ENCODE data around the gene GAS2. TPM values are rescaled to one million over a fixed set of nuclear protein-coding genes. Genes with fewer than 3 reads are reported as not detected.

The GAS2 gene
- polyA plus RNA-seq, 6 donors from 2014 or later = 3.2 to 5.3 (median 3.5) TPM; not detected in 1

DNA sequence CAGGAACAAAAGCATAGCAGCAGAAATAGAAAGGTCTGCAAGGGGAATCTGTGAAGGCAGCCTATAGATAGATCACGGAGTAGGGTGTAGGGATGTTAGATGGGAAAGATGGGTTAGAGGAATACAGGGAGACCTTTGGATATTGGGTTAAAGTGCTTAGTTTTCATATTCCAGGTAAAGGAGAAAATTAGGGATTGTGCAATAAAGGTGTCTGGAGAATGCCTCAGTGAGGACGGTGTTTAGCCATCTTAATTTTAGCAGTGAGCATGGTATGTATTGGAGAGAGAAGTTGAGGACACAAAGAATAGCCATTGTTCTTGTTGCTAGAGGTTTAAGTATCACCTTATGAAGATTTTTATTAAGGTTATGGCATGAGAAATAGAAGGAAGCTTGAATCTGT, 17.7 kb downstream of the GAS2 start:
- no peak overlapping the region for H3K4me3 Mint-ChIP-seq
- no peak for ATAC-seq (ENCODE audit: low read depth in 2 of 2)

DNA sequence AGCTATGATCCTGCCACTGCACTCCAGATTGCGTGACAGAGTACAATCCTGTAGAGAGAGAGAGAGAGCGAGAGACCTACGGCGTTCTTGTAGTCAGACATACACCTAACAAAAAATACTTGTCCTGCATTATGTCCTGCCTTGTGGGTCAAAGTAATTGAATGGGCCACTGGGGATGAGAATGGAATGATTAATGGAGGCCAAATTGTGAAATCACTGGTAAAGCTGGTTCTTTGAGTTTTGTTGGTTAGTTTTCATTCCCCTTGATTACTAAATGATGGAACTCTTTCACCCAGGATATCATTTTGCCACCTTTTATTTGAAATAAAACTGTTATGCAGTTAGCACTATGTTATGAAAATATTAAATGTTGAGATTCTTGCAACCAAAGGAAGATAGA, 18.7 kb downstream of the GAS2 start:
- DNase-seq (no peak), ATAC-seq (ENCODE audit: low read depth in 2 of 2) (no peak)
- Mint-ChIP-seq H3K4me1 (no peaks in the 10 kb centered on the region), H3K27ac (no peak overlapping the region), H3K4me3 (no peak overlapping the region), H3K27me3 (peaks cover 0 to 11% (median 0%) of the 10 kb centered on the region in 3 donors), H3K9me3 (peaks cover 0 to 4% (median 0%) of the 10 kb centered on the region in 7 donors), H3K36me3 (no peaks in the 10 kb centered on the region)

More for the DNA sequence above, 17.7 kb downstream of the GAS2 start:
- Mint-ChIP-seq H3K36me3 (no peaks in the 10 kb centered on the region), H3K27me3 (peaks cover 0 to 11% (median under 1%) of the 10 kb centered on the region in 3 donors), H3K9me3 (peaks cover 0 to 4% (median 0%) of the 10 kb centered on the region in 7 donors), H3K27ac (no peak overlapping the region), H3K4me1 (no peaks in the 10 kb centered on the region)
- no peak for DNase-seq

DNA sequence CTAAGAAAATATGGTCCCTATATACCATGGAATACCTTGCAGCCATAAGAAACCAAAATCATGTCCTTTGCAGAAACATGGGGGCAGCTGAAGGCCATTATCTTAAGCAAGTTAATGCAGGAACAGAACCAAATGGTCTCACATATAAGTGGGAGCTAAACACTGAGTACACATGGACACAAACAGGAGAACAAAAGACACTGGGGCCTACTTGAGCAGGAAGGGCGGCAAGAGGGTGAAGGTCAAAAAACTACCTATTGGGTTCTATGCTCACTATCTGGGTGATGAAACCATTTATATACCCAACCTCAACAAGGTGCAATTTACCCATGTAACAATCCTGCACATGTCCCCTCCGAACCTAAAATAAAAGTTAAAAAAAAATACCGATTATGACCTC, 22.5 kb downstream of the GAS2 start:
- no peaks in the 10 kb centered on the region for H3K36me3 Mint-ChIP-seq
- H3K27me3 Mint-ChIP-seq = peaks cover 0 to 11% (median 0%) of the 10 kb centered on the region in 3 donors
- H3K27ac Mint-ChIP-seq = no peak overlapping the region
- DNase-seq = no peak
- H3K4me3 Mint-ChIP-seq = no peak overlapping the region
- ATAC-seq (ENCODE audit: low read depth in 2 of 2) = no peak
- H3K9me3 Mint-ChIP-seq = peaks cover 0 to 4% (median 0%) of the 10 kb centered on the region in 7 donors
- no peaks in the 10 kb centered on the region for H3K4me1 Mint-ChIP-seq

DNA sequence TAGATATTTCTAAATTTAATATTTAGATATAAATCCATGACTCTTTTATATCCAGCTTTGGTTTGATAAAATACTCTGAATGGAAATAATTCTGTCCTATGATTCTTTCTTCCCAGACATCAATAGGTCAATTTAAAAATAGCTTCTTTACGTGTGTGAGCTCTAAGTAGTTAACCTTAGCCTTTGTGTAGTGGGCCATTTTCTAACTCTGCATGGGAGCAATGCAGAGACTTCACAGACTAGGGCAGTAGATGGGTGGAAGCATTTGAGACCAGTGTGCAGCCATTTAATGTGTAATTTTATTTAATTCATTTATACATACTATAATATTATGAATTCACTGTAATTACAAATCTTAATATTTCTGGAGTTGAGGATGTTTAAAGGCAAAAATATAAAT, 23.8 kb downstream of the GAS2 start:
- Mint-ChIP-seq H3K27me3 (peaks cover 0 to under 1% (median 0%) of the 10 kb centered on the region in 3 donors), H3K4me3 (no peak overlapping the region), H3K4me1 (no peaks in the 10 kb centered on the region), H3K9me3 (no peaks in the 10 kb centered on the region), H3K27ac (no peak overlapping the region), H3K36me3 (no peaks in the 10 kb centered on the region)
- ATAC-seq (ENCODE audit: low read depth in 2 of 2) (no peak), DNase-seq (no peak)

DNA sequence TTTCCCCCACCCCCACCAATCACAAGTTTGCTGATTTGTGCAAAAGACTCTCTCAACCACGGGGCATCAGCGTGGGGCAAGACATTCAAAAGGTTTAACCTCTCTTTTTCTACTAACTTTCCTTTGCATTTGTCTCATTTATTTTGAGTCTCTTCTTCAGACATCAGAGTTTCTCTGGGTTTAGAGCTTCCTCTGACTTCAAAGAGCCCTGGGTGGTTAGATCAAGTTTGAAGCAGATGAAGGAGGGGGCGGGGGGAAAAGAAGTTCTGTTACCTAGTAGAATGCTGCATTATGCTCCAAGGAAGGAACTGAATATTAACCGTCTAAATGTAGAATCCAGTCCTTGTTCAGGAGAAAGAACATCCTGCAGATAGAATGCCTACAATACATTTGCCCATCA, 24.5 kb downstream of the GAS2 start:
- Mint-ChIP-seq H3K4me3 (no peak overlapping the region), H3K27ac (no peak overlapping the region), H3K9me3 (no peaks in the 10 kb centered on the region), H3K36me3 (no peaks in the 10 kb centered on the region), H3K27me3 (no peaks in the 10 kb centered on the region), H3K4me1 (no peaks in the 10 kb centered on the region)
- no peak for DNase-seq
- ATAC-seq (ENCODE audit: low read depth in 2 of 2) = no peak

DNA sequence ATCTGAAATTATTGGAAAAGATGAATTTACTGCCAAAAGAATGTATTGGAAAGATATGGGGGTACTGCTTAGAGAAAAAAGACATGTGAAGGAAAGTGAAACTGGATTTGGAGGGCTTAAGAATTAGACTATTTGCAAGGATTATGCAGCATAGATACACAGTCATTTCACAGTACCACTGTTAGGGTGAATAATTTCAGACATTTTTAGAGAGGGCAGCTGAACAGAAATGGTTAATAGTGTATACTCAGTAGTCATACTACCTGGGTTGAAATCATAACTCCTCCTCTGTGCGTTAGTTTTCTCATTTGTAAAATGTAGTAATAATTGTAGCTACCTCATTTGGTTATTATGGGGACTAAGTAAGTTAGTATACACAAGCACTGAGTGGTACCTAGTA, 33.0 kb downstream of the GAS2 start:
- ATAC-seq (ENCODE audit: low read depth in 2 of 2) = no peak
- H3K9me3 Mint-ChIP-seq = no peaks in the 10 kb centered on the region
- DNase-seq = no peak
- no peaks in the 10 kb centered on the region for H3K4me1 Mint-ChIP-seq
- no peak overlapping the region for H3K4me3 Mint-ChIP-seq
- H3K27me3 Mint-ChIP-seq = peaks cover 0 to 3% (median 0%) of the 10 kb centered on the region in 3 donors
- no peaks in the 10 kb centered on the region for H3K36me3 Mint-ChIP-seq
- H3K27ac Mint-ChIP-seq = no peak overlapping the region

DNA sequence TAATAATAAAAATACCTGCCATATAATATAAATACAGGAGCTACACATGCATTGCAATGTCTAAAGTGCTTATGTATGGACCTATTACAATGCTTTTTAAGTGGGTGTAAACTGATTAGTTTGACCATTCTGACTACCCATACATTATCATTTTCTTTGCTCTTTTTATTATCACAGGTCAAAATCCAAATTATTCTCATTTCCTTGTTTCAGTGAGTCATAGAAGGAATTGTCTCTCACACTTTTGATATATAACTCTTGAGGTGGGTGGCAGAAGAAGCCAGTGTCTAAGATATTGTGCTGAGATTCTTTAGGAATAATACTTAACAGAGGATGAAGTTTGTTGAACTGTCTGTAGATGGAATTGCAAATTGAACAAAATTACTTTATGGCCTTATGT, 35.6 kb downstream of the GAS2 start:
- Mint-ChIP-seq H3K36me3 (no peaks in the 10 kb centered on the region), H3K4me3 (no peak overlapping the region), H3K9me3 (peaks cover 0 to 6% (median 0%) of the 10 kb centered on the region in 7 donors), H3K27ac (no peak overlapping the region), H3K4me1 (no peaks in the 10 kb centered on the region), H3K27me3 (peaks cover 0 to 4% (median 1%) of the 10 kb centered on the region in 3 donors)
- no peak for DNase-seq
- no peak for ATAC-seq (ENCODE audit: low read depth in 2 of 2)

DNA sequence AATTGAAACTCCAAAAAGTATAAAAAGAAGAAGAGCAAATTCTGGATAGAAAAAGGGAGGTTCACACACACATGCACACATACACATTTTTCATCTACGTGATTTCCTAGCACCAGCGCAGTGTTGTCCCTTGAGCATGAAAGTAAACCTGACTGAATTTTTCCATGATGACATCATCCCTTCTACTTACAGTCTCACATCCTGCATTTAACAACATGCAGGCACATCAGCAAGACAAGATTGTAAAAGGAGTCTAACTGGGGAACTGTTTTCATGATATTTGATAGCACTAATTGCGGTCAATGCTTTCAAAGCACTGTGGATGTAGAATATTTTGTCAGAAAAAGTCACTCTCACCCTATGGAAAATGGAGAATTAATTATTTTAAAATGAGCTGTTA, 36.6 kb downstream of the GAS2 start:
- H3K36me3 Mint-ChIP-seq = no peaks in the 10 kb centered on the region
- ATAC-seq (ENCODE audit: low read depth in 2 of 2) (no peak), DNase-seq (no peak)
- no peaks in the 10 kb centered on the region for H3K4me1 Mint-ChIP-seq
- H3K9me3 Mint-ChIP-seq = peaks cover 0 to 11% (median 0%) of the 10 kb centered on the region in 7 donors
- no peak overlapping the region for H3K4me3 Mint-ChIP-seq
- H3K27me3 Mint-ChIP-seq = peaks cover 0 to 14% (median 12%) of the 10 kb centered on the region in 3 donors
- H3K27ac Mint-ChIP-seq = no peak overlapping the region

DNA sequence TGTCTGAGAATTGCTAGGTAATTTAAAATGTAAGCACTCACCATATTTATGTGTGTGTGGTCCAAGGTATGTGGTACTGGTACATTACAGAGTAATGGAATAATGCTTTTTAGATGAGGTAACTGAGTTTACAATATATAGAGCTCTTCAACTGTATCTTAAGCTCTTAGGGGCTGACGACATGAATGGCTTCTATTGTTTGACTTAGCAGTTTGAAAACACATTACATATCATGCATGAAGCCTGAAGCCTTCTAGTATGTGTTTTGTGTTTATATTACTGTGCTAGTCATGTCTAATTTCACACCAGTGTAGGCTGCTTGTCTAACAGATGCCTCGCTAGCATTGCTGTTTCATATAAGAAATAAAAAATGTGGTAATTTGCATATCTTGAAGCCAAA, 37.2 kb downstream of the GAS2 start:
- peaks cover 0 to 11% (median under 1%) of the 10 kb centered on the region in 7 donors for H3K9me3 Mint-ChIP-seq
- no peak overlapping the region for H3K27ac Mint-ChIP-seq
- no peak for ATAC-seq (ENCODE audit: low read depth in 2 of 2)
- DNase-seq = no peak
- H3K27me3 Mint-ChIP-seq = peaks cover 0 to 16% (median 16%) of the 10 kb centered on the region in 3 donors
- H3K4me3 Mint-ChIP-seq = no peak overlapping the region
- no peaks in the 10 kb centered on the region for H3K36me3 Mint-ChIP-seq
- H3K4me1 Mint-ChIP-seq = no peaks in the 10 kb centered on the region

DNA sequence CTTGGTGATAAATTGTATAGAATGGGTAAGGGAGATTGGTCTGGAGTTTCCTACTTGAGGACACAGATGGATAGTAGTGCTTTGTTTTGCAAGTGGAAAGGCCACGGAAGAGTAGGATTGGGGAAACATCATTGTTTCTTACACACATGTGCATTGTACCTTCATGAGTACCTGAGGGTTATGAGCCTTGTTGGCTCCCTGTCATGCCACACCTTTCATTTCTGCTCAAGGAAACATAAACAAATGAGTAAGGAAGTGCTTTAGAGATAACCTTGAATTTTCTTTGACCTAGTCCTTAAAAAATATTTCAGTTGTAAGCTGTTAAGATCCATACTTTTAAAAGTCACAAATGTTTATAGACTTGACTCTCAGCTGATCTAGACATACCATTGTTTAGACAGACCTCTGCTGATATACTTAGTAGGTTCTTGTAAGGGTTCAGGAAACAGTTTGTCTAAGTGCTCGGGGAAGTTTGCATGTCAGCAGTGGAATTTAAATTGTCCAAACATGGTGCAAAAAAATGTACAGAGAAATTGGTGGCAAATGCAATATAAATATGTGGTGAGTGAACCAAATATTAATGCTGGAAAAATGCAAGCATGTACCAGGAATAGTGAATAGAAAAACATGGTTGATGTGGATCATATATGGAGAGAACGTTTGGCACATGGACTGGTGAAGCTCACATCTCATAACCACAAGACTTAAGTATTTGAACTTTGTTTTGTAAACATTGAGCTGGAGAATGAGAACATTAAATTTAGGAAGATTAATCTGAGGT, 40.9 kb downstream of the GAS2 start:
- H3K27me3 Mint-ChIP-seq = peaks cover 6 to 27% (median 16%) of the 10 kb centered on the region in 3 donors
- peaks cover 0 to 11% (median 4%) of the 10 kb centered on the region in 7 donors for H3K9me3 Mint-ChIP-seq
- no peak for DNase-seq
- H3K36me3 Mint-ChIP-seq = no peaks in the 10 kb centered on the region
- ATAC-seq (ENCODE audit: low read depth in 2 of 2) = no peak
- no peaks in the 10 kb centered on the region for H3K4me1 Mint-ChIP-seq
- no peak overlapping the region for H3K4me3 Mint-ChIP-seq
- H3K27ac Mint-ChIP-seq = no peak overlapping the region

DNA sequence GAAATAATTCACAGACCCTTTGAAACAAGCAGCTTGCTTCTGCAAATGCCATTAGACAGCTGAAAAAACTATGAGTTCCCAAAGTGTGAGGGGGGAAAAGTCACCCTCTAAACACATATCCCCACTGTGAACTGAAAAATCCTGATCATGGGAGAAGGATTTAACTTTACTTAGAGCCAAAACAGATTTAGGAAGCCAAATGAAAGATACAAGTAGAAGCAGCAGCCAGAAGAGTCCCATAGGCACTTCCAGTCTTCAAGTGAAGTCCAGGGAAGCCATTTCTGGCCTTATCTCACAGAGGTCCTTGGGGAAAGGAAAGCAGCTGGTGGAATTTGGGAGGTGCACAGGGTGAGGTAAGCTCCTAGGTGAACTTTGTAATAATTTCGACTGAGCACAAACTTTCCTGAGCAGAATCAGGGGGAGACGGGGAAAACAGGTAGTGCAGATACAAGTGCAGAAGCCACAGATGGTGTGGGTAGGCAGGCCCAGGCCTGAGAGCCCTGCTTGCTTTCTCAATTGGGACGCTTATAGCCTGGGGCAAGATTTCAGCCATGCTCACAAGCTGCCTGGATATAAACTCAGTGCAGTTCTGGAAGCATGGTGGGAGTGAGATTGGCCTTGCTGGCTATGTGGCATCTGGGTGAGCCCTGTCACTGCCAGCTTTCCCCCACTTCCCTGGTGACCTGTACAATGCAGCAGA, 44.8 kb downstream of the GAS2 start:
- no peak overlapping the region for H3K4me3 Mint-ChIP-seq
- ATAC-seq (ENCODE audit: low read depth in 2 of 2) = no peak
- H3K9me3 Mint-ChIP-seq = peaks cover 1 to 32% (median 8%) of the 10 kb centered on the region in 7 donors
- H3K36me3 Mint-ChIP-seq = no peaks in the 10 kb centered on the region
- H3K27ac Mint-ChIP-seq = no peak overlapping the region
- no peaks in the 10 kb centered on the region for H3K4me1 Mint-ChIP-seq
- DNase-seq = no peak
- peaks cover 6 to 27% (median 16%) of the 10 kb centered on the region in 3 donors for H3K27me3 Mint-ChIP-seq

DNA sequence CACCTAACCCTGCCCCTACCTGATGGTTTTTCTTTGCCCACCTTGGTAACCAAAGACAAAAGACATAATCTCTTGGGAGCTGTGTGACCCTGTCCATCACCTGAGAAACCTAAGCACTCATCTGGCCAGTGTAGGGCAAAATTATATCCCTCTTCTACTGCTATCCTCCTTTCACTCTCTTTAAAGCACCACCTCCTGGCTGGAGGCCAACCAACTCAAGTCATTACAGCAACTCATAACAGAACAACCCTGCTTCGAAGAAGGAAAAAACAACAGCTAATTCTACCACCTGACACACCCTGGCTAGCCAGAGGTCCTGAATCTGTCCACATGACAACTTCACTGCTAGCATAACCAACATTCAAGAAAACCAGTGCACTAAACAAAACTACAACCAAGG, 45.5 kb downstream of the GAS2 start:
- no peak overlapping the region for H3K27ac Mint-ChIP-seq
- H3K36me3 Mint-ChIP-seq = no peaks in the 10 kb centered on the region
- H3K27me3 Mint-ChIP-seq = peaks cover 6 to 27% (median 16%) of the 10 kb centered on the region in 3 donors
- ATAC-seq (ENCODE audit: low read depth in 2 of 2) (no peak), DNase-seq (no peak)
- peak overlapping the region in 1 of 8 donors; percentile 45 for H3K4me3 Mint-ChIP-seq
- H3K9me3 Mint-ChIP-seq = peaks cover 1 to 32% (median 8%) of the 10 kb centered on the region in 7 donors
- no peaks in the 10 kb centered on the region for H3K4me1 Mint-ChIP-seq

DNA sequence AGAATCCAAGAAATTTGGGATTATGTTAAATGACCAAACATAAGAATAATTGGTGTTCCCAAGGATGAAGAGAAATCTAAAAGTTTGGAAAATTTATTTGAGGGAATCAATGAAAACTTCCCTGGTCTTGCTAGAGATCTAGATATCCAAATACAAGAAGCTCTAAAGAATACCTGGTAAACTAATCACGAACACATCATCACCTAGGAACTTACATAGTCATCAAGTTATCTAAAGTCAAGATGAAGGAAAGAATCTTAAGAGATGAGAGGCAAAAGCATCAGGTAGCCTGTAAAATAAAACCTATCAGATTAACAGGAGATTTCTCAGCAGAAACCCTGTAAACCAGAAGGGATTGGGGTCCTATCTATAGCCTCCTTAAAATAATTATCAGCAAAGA, 46.9 kb downstream of the GAS2 start:
- peaks cover 4 to 37% (median 10%) of the 10 kb centered on the region in 7 donors for H3K9me3 Mint-ChIP-seq
- no peaks in the 10 kb centered on the region for H3K36me3 Mint-ChIP-seq
- peaks cover 4 to 13% (median 6%) of the 10 kb centered on the region in 3 donors for H3K27me3 Mint-ChIP-seq
- H3K27ac Mint-ChIP-seq = no peak overlapping the region
- no peak for DNase-seq
- no peak for ATAC-seq (ENCODE audit: low read depth in 2 of 2)
- H3K4me3 Mint-ChIP-seq = no peak overlapping the region
- H3K4me1 Mint-ChIP-seq = no peaks in the 10 kb centered on the region

DNA sequence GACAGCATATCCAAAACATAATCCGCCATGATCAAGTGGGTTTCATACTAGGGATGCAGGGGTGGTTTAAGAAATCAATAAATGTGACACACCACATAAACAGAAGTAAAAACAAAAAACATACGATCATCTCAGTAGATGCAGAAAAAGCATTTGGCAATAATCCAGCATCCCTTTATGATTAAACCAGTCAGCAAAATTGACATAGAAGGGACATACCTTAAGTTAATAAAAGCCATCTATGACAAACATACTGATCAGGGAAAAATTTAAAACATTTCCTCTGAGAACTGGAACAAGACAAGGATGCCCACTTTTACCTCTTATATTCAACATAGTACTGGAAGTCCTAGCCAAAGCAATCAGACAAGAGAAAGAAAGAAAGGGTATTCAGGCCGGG, 49.6 kb downstream of the GAS2 start:
- H3K4me1 Mint-ChIP-seq = no peaks in the 10 kb centered on the region
- H3K27me3 Mint-ChIP-seq = peaks cover 4 to 6% (median 4%) of the 10 kb centered on the region in 3 donors
- H3K4me3 Mint-ChIP-seq = no peak overlapping the region
- ATAC-seq (ENCODE audit: low read depth in 2 of 2) (no peak), DNase-seq (no peak)
- H3K27ac Mint-ChIP-seq = no peak overlapping the region
- H3K9me3 Mint-ChIP-seq = peaks cover 4 to 37% (median 10%) of the 10 kb centered on the region in 7 donors
- no peaks in the 10 kb centered on the region for H3K36me3 Mint-ChIP-seq
